ENCODE results near the gene ZNF425. TPM values are rescaled to one million over a fixed set of nuclear protein-coding genes. Genes with fewer than 3 reads are reported as not detected.

The ZNF425 gene
- total and polyA plus RNA-seq, 9 of the 15 experiments (the other 6 are each of a cell fraction or from before 2014, with no cell fraction given): 0.03 to 0.89 (median 0.54) TPM

DNA sequence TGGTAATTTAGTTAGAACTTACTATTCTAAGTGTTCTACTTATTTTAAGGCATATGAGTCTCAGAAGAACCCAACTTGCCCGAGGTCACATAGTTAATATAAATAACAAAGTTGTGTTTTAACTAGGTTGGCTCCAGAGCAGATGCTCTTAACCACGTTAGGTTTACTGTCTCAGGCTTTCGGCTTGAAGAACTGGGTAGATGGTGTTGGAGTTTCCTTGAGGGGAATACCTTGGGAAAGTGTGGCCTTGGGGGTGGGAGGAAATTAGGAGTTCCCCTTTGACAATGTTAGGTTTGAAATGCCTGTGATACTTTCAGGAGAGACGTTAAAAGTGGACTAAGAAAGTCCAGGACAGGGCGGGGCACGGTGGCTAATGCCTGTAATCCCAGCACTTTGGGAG, 30.8 kb upstream of the ZNF425 start:
- no peaks in the 10 kb centered on the region for H3K4me1 ChIP-seq (replicated peaks in 1 of 2; ENCODE audit: control insufficient read depth in 2 of 2, insufficient read depth in 2 of 2, low read length in 2 of 2)
- ATAC-seq (no peak), DNase-seq (ENCODE audit: extremely low read depth in 1 of 4, low spot score in 3 of 4) (no peak), FAIRE-seq (no peak)
- 96% methylated on average over 4 of the region's 6 CpGs for WGBS (ENCODE audit: insufficient coverage, low coverage, missing lambda C conversion rate)
- CTCF ChIA-PET (ENCODE audit: low intra/inter-chr PET ratio): no interaction called here
- H3K4me2 ChIP-seq (ENCODE audit: insufficient read depth, low read length): no peak overlapping the region
- H3K9me3 ChIP-seq (replicated peaks; ENCODE audit: control insufficient read depth, insufficient read depth, low read depth, low read length): no peaks in the 10 kb centered on the region
- H3K79me2 ChIP-seq (ENCODE audit: control insufficient read depth, insufficient read depth, low read length): peaks cover 21% of the 10 kb centered on the region
- POLR2A ChIA-PET: interaction anchor here (0.6 kb wide), 2 partner anchors 91 to 557 kb away, joined by 3 read pairs; no protein-coding TSS in a partner anchor
- H3K9ac ChIP-seq (ENCODE audit: insufficient read depth in 1 of 2, low read depth in 2 of 2, low read length in 2 of 2): no peak overlapping the region
- no peak overlapping the region for H2AFZ ChIP-seq (ENCODE audit: low read depth, low read length)
- H3K4me3 ChIP-seq: no peak overlapping the region
- H3K27me3 ChIP-seq (ENCODE audit: control insufficient read depth in 2 of 2, insufficient read depth in 2 of 2, low read length in 2 of 2): no peaks in the 10 kb centered on the region
- BruUV-seq (replicated peaks): no TSS peak
- TF ChIP-seq BDP1 (IDR thresholded peaks at IDR 0.05; ENCODE audit: insufficient read depth, insufficient read length) (no peak), LARP7 (IDR thresholded peaks at IDR 0.05) (no peak), BRD9 (IDR thresholded peaks at IDR 0.05; ENCODE audit: low read depth, partially characterized antibody) (no peak), RCOR1 (IDR thresholded peaks at IDR 0.05; ENCODE audit: borderline replicate concordance in 1 of 2, low read depth in 2 of 2, low read length in 2 of 2) (no peak), ZNF444 (CRISPR knock-in tag; IDR thresholded peaks at IDR 0.05) (no peak), ZKSCAN3 (CRISPR knock-in tag; IDR thresholded peaks at IDR 0.05) (no peak), ZNF3 (CRISPR knock-in tag; IDR thresholded peaks at IDR 0.05) (no peak), HMBOX1 (IDR thresholded peaks at IDR 0.05) (no peak), SMARCE1 (IDR thresholded peaks at IDR 0.05) (no peak), CBX8 (IDR thresholded peaks at IDR 0.05; ENCODE audit: borderline replicate concordance, extremely low read depth, low read depth, low read length, poor library complexity, severe bottlenecking) (no peak), CHD4 (IDR thresholded peaks at IDR 0.05; ENCODE audit: insufficient read depth, insufficient replicate concordance, low read depth, low read length, poor library complexity, severe bottlenecking) (no peak), SRSF3 (IDR thresholded peaks at IDR 0.05; ENCODE audit: insufficient read depth, low read length) (no peak), CBFB (CRISPR knock-in tag; IDR thresholded peaks at IDR 0.05) (no peak), PCBP1 (IDR thresholded peaks at IDR 0.05; ENCODE audit: low read depth, low read length, poor library complexity, severe bottlenecking) (no peak), EP300 (IDR thresholded peaks at IDR 0.05; ENCODE audit: low read length) (no peak), ESRRA (IDR thresholded peaks at IDR 0.05; ENCODE audit: borderline replicate concordance, low read depth) (no peak)
- TF ChIP-seq, protein P1, sequence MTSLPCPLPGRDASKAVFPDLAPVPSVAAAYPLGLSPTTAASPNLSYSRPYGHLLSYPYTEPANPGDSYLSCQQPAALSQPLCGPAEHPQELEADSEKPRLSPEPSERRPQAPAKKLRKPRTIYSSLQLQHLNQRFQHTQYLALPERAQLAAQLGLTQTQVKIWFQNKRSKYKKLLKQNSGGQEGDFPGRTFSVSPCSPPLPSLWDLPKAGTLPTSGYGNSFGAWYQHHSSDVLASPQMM (CRISPR knock-in tag; IDR thresholded peaks at IDR 0.05): no peak
- TF ChIP-seq, protein P2, sequence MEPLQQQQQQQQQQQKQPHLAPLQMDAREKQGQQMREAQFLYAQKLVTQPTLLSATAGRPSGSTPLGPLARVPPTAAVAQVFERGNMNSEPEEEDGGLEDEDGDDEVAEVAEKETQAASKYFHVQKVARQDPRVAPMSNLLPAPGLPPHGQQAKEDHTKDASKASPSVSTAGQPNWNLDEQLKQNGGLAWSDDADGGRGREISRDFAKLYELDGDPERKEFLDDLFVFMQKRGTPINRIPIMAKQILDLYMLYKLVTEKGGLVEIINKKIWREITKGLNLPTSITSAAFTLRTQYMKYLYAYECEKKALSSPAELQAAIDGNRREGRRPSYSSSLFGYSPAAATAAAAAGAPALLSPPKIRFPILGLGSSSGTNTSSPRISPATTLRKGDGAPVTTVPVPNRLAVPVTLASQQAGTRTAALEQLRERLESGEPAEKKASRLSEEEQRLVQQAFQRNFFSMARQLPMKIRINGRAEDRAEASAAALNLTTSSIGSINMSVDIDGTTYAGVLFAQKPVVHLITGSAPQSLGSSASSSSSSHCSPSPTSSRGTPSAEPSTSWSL (CRISPR knock-in tag; IDR thresholded peaks at IDR 0.05; ENCODE audit: borderline replicate concordance): no peak
- H3K36me3 ChIP-seq (ENCODE audit: control insufficient read depth, insufficient read depth, low read length): peaks cover 71% of the 10 kb centered on the region
- intact Hi-C loops (cut with micrococcal nuclease) (no loop called here), in situ Hi-C loops (cut with MboI) (no loop called here)
- no peak overlapping the region for H3K27ac ChIP-seq (ENCODE audit: extremely low read depth, low read depth, low read length)
- H4K20me1 ChIP-seq (replicated peaks; ENCODE audit: control insufficient read depth, insufficient read depth, low read length): no peaks in the 10 kb centered on the region; the same call in 1 of the 2 replicates
- no peaks in the 10 kb centered on the region for H3K9me1 ChIP-seq (ENCODE audit: control insufficient read depth, insufficient read depth, low read length)

All from K562 (cell line).